ENCODE data around the gene VPS39. TPM values are rescaled to one million over a fixed set of nuclear protein-coding genes. Genes with fewer than 3 reads are reported as not detected.

Gene VPS39
- total RNA-seq, 1 experiment from 2014 or later, result 46.9 TPM

GRCh38 chr15:42151736-42152135 lies 56.4 kb downstream of the VPS39 start:
- Histone ChIP-seq H3K27ac (ENCODE audit: low read depth, low read length, poor library complexity, severe bottlenecking) (no peak overlapping the region), H3K9me3 (ENCODE audit: low read depth, low read length, poor library complexity, severe bottlenecking) (no peaks in the 10 kb centered on the region), H3K4me1 (ENCODE audit: insufficient read depth, low read length, poor library complexity, severe bottlenecking) (no peaks in the 10 kb centered on the region), H3K27me3 (replicated peaks; ENCODE audit: insufficient read depth, low read depth, low read length, poor library complexity) (no peaks in the 10 kb centered on the region), H3K36me3 (ENCODE audit: insufficient read depth, low read length, poor library complexity, severe bottlenecking) (no peaks in the 10 kb centered on the region), H3K4me3 (ENCODE audit: low read depth, low read length, poor library complexity, severe bottlenecking) (no peak overlapping the region)
- ChIA-PET CTCF (no interaction called here), POLR2A (ENCODE audit: low non-redundant PET) (no interaction called here)
- BruUV-seq (replicated peaks), result no TSS peak
- TF ChIP-seq EZH2 (IDR thresholded peaks at IDR 0.05; ENCODE audit: borderline replicate concordance, low read depth, low read length, poor library complexity, severe bottlenecking), result no peak
- TF ChIP-seq CTCF (conservative IDR thresholded peaks at IDR 0.05; ENCODE audit: low read depth, low read length), result no peak
- intact Hi-C loops (cut with micrococcal nuclease; ENCODE audit: unreplicated experiment), result no loop called here
- DNase-seq (ENCODE audit: low spot score), result no peak

GRCh38 chr15:42151141-42151561 lies 57.0 kb downstream of the VPS39 start:
- Histone ChIP-seq H3K4me3 (ENCODE audit: low read depth, low read length, poor library complexity, severe bottlenecking) (no peak overlapping the region), H3K27ac (ENCODE audit: low read depth, low read length, poor library complexity, severe bottlenecking) (no peak overlapping the region), H3K27me3 (replicated peaks; ENCODE audit: insufficient read depth, low read depth, low read length, poor library complexity) (no peaks in the 10 kb centered on the region), H3K4me1 (ENCODE audit: insufficient read depth, low read length, poor library complexity, severe bottlenecking) (no peaks in the 10 kb centered on the region), H3K9me3 (ENCODE audit: low read depth, low read length, poor library complexity, severe bottlenecking) (no peaks in the 10 kb centered on the region), H3K36me3 (ENCODE audit: insufficient read depth, low read length, poor library complexity, severe bottlenecking) (no peaks in the 10 kb centered on the region)
- POLR2A ChIA-PET (ENCODE audit: low non-redundant PET), result no interaction called here
- intact Hi-C loops (cut with micrococcal nuclease; ENCODE audit: unreplicated experiment), result no loop called here
- DNase-seq (ENCODE audit: low spot score), result no peak
- no TSS peak for BruUV-seq (replicated peaks)
- CTCF ChIA-PET, result no interaction called here
- no peak for TF ChIP-seq EZH2 (IDR thresholded peaks at IDR 0.05; ENCODE audit: borderline replicate concordance, low read depth, low read length, poor library complexity, severe bottlenecking)
- no peak for TF ChIP-seq CTCF (conservative IDR thresholded peaks at IDR 0.05; ENCODE audit: low read depth, low read length)

GRCh38 chr15:42150219-42150970 lies 57.7 kb downstream of the VPS39 start:
- no peak overlapping the region for H3K27ac ChIP-seq (ENCODE audit: low read depth, low read length, poor library complexity, severe bottlenecking)
- no peaks in the 10 kb centered on the region for H3K36me3 ChIP-seq (ENCODE audit: insufficient read depth, low read length, poor library complexity, severe bottlenecking)
- H3K4me3 ChIP-seq (ENCODE audit: low read depth, low read length, poor library complexity, severe bottlenecking), result no peak overlapping the region
- TF ChIP-seq CTCF (conservative IDR thresholded peaks at IDR 0.05; ENCODE audit: low read depth, low read length) (no peak), EZH2 (IDR thresholded peaks at IDR 0.05; ENCODE audit: borderline replicate concordance, low read depth, low read length, poor library complexity, severe bottlenecking) (no peak)
- no peaks in the 10 kb centered on the region for H3K9me3 ChIP-seq (ENCODE audit: low read depth, low read length, poor library complexity, severe bottlenecking)
- H3K27me3 ChIP-seq (replicated peaks; ENCODE audit: insufficient read depth, low read depth, low read length, poor library complexity), result no peaks in the 10 kb centered on the region
- BruUV-seq (replicated peaks), result no TSS peak
- ChIA-PET CTCF (no interaction called here), POLR2A (ENCODE audit: low non-redundant PET) (no interaction called here)
- no peaks in the 10 kb centered on the region for H3K4me1 ChIP-seq (ENCODE audit: insufficient read depth, low read length, poor library complexity, severe bottlenecking)
- intact Hi-C loops (cut with micrococcal nuclease; ENCODE audit: unreplicated experiment), result no loop called here
- DNase-seq (ENCODE audit: low spot score), result no peak
